ENCODE data around the gene GJA8. TPM values are rescaled to one million over a fixed set of nuclear protein-coding genes. Genes with fewer than 3 reads are reported as not detected.
A peak's percentile ranks its signal among the peaks of the same experiment; 100 is the strongest.
"Not testable (repeated sequence)": the region's sequence is repeated elsewhere in the genome, so short reads cannot be mapped to it uniquely, and the experiment has no call there.

Gene GJA8
- total RNA-seq = not detected in 2 replicates

DNA sequence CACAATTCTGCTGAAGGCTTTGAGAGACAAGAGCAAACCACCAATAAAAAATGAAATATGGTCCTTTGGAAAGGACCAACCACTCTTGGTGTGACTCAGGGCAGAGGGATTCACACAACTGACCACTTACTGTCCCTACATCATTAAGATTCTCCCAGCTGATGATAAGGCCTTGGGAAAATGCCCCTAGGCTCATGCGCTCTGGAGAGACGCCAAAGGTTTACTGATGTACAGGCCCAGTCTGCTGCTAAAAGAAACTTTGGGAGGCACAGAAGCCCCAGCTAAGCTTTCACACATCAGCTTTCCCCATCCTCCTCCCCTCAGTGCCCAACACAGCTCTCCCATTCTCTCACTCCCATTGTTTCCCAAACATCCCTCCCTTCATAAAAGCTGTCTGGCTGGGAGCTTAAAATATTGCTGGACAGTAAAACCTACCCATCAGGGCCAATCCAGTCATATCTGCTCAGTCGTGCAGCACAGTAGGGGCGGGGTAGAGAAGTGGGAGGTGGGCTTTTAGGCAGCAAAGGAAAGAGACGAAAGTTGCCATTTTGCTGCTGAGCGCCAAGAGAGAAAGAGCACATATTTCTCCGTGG, at the start of gene GJA8:
Gene GJA8 (plus strand): TSS at position 543 of the 593 bp plus-strand sequence. CDS start 5,161 bp downstream, outside the sequence.
- intact Hi-C loops (cut with micrococcal nuclease) = no loop called here
- Mint-ChIP-seq H3K4me3 (no peak within 1 kb of the TSS), H3K9me3 (no peaks in the 10 kb centered on the region), H3K36me3 (ENCODE audit: low read depth) (no peaks in the 10 kb centered on the region), H3K27me3 (peaks cover 12% of the 10 kb centered on the region), H3K4me1 (peaks cover 6% of the 10 kb centered on the region), H3K27ac (no peak within 1 kb of the TSS)
- no peak for DNase-seq

DNA sequence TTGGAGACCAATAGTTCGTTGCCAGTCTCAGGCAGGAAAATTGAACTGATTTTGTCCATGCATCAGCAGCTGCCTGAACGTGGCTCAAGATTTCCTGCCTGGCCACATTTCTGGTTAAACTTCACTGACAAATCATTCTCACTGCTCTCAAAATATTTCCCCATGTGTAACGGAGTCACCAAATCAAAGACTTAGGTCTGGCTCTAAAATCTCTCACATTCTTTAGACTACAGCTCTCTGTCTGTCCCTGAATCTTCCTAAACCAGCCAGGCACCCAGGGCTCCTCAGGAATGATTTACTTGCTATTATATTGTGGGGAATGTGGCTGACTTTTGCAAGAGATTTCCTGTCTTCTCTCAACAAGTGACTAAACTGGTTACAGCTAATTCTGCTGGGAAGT, 49.2 kb upstream of the GJA8 start:
- intact Hi-C loops (cut with micrococcal nuclease) = no loop called here
- peaks cover 25% of the 10 kb centered on the region for H3K27me3 Mint-ChIP-seq
- no peaks in the 10 kb centered on the region for H3K4me1 Mint-ChIP-seq
- H3K9me3 Mint-ChIP-seq = peaks cover 10% of the 10 kb centered on the region
- H3K4me3 Mint-ChIP-seq = no peak overlapping the region
- H3K27ac Mint-ChIP-seq = no peak overlapping the region
- no peak for DNase-seq
- H3K36me3 Mint-ChIP-seq (ENCODE audit: low read depth) = no peaks in the 10 kb centered on the region

DNA sequence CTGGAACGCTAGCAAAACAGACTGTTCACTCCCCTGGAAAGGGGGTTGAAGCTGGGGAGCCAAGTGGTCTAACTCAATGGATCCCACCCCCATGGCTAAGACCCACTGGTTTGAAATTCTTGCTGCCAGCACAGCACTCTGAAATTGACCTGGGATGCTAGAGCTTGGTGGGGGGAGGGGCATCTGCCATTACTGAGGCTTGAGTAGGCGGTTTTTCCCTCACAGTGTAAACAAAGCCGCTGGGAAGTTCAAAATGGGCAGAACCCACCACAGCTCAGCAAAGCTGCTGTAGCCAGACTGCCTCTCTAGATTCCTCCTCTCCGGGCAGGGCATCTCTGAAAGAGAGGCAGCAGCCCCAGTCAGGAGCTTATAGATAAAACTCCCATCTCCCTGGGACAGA, 47.6 kb upstream of the GJA8 start:
- H3K4me3 Mint-ChIP-seq; intact Hi-C loops (cut with micrococcal nuclease); H3K36me3 Mint-ChIP-seq (ENCODE audit: low read depth); H3K4me1 Mint-ChIP-seq; DNase-seq; H3K27ac Mint-ChIP-seq: not testable (repeated sequence)
- H3K27me3 Mint-ChIP-seq = peaks cover 26% of the 10 kb centered on the region
- H3K9me3 Mint-ChIP-seq = peaks cover 13% of the 10 kb centered on the region

DNA sequence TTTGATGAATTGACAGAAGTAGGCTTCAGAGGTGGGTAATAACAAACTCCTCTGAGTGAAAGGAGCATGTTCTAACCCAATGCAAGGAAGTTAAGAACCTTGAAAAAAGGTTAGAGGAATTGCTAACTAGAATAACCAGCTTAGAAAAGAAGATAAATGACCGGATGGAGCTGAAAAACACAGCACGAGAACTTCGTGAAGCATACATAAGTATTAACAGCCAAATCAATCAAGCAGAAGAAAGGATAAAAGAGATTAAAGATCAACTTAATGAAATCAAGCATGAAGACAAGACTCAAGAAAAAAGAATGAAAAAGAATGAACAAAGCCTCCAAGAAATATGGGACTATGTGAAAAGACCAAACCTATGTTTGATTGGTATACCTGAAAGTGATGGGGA, 46.6 kb upstream of the GJA8 start:
- Mint-ChIP-seq H3K27me3 (peaks cover 26% of the 10 kb centered on the region), H3K9me3 (peaks cover 13% of the 10 kb centered on the region)
- H3K27ac Mint-ChIP-seq; H3K36me3 Mint-ChIP-seq (ENCODE audit: low read depth); H3K4me1 Mint-ChIP-seq; H3K4me3 Mint-ChIP-seq; DNase-seq; intact Hi-C loops (cut with micrococcal nuclease): not testable (repeated sequence)

DNA sequence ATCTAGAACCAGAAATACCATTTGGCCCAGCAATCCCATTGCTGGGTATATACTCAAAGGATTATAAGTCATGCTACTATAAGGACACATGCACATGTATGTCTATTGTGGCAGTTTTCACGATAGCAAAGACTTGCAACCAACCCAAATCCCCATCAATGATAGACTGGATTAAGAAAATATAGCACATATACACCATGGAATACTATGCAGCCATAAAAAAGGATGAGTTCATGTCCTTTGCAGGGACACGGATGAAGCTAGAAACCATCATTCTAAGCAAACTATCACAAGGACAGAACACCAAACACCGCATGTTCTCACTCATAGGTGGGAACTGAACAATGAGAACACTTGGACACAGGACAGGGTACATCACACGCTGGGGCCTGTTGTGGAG, 35.4 kb upstream of the GJA8 start:
- H3K27me3 Mint-ChIP-seq = peaks cover 24% of the 10 kb centered on the region
- H3K4me1 Mint-ChIP-seq; H3K4me3 Mint-ChIP-seq; H3K27ac Mint-ChIP-seq; H3K36me3 Mint-ChIP-seq (ENCODE audit: low read depth); intact Hi-C loops (cut with micrococcal nuclease): not testable (repeated sequence)
- DNase-seq = peak; percentile 29
- peaks cover 10% of the 10 kb centered on the region for H3K9me3 Mint-ChIP-seq

DNA sequence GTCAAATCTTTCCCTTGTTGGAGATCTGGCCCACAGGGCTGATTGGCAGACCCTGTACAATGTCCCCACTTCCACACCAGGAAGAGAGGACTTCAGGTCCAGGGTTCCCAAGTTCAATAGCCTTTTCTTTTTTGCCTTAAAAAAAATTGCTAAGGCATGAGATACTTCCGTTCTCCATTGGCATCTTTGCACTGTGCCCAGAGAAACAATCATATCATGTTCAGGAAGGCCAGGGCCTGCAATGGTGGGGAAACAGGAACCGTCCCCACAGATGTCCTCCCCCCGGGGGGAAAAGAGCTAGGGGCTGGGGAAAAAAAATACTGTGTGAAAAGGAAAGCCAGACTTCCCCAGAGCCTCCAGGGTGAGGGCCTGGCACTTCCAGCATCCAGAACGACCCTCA, 24.6 kb upstream of the GJA8 start:
- intact Hi-C loops (cut with micrococcal nuclease) = no loop called here
- Mint-ChIP-seq H3K4me1 (no peaks in the 10 kb centered on the region), H3K4me3 (no peak overlapping the region), H3K27ac (no peak overlapping the region), H3K27me3 (peaks cover 23% of the 10 kb centered on the region), H3K36me3 (ENCODE audit: low read depth) (no peaks in the 10 kb centered on the region), H3K9me3 (no peaks in the 10 kb centered on the region)
- no peak for DNase-seq

DNA sequence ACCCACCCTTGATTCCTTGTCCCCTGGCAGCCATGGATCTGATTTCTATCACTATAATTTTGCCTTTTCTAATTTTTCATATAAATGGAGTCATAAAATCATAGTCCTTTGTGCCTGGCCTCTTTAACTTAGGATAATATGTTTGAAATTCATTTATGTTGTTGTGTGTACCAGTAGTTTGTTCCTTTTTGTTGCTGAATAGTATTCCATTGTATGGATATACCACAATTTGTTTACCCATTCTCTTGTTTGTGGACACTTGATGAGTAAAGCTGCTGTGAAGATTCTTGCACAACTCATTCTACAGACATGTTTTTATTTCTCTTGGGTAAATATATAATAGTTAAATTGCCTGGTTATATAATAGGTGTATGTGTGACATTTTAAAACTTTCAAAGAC, 22.7 kb upstream of the GJA8 start:
- Mint-ChIP-seq H3K4me3 (no peak overlapping the region), H3K36me3 (ENCODE audit: low read depth) (no peaks in the 10 kb centered on the region), H3K27ac (no peak overlapping the region), H3K4me1 (no peaks in the 10 kb centered on the region), H3K27me3 (peaks cover 23% of the 10 kb centered on the region), H3K9me3 (no peaks in the 10 kb centered on the region)
- intact Hi-C loops (cut with micrococcal nuclease) = no loop called here
- no peak for DNase-seq

DNA sequence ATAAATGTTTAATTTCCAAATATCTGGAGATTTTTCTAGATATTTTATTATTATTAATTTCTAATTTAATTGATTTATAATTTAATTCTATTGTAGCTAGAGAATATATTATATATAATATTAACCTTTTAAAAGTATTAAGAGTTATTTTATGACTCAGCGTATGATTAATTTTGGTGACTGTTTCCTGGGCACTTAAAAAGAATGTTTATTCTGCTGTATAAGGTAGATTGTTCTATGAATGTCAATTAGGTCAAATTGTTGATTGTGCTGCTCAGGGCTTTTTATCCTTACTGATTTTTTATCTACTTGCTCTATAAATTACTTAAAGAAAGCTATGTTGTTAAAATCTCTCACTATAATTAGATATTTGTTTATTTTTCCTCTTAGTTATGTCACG, 20.1 kb upstream of the GJA8 start:
- no peak overlapping the region for H3K4me3 Mint-ChIP-seq
- DNase-seq = no peak
- no peaks in the 10 kb centered on the region for H3K4me1 Mint-ChIP-seq
- H3K27me3 Mint-ChIP-seq = peaks cover 18% of the 10 kb centered on the region
- H3K9me3 Mint-ChIP-seq = no peaks in the 10 kb centered on the region
- intact Hi-C loops (cut with micrococcal nuclease) = no loop called here
- H3K36me3 Mint-ChIP-seq (ENCODE audit: low read depth) = no peaks in the 10 kb centered on the region
- no peak overlapping the region for H3K27ac Mint-ChIP-seq

DNA sequence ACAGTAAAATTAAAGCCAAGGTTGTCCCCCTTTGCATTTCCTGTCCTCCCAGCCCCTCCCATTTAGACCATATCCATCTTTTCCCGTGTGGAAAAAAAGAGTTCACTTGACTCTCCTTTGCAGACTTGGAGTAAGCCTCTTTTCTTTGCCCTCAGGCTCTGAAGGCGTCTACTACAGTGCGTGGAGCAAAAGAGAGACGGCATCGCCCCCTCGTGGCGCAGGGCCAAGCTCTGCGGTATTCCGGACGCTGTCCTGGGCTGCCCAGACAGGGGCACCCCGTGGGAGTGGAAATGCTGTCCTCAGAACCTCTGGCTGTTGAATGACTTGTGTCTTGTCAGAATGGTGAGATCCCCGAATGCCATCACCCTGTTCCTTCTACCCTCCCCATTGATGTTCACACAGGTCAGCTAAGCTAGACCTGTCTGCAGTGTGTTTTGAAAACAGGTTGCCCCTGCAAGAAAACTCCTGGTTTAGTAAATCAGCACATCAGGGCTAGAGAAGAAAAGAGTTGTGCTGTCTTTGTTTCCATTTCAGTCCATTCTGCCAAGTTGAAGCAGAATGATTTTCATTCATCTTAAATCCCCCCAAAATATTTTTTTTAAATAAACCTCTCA, 12.3 kb upstream of the GJA8 start:
- no peak overlapping the region for H3K27ac Mint-ChIP-seq
- H3K36me3 Mint-ChIP-seq (ENCODE audit: low read depth) = no peaks in the 10 kb centered on the region
- peaks cover 14% of the 10 kb centered on the region for H3K27me3 Mint-ChIP-seq
- no peaks in the 10 kb centered on the region for H3K9me3 Mint-ChIP-seq
- H3K4me1 Mint-ChIP-seq = peaks cover 4% of the 10 kb centered on the region
- DNase-seq = peak; percentile 88
- intact Hi-C loops (cut with micrococcal nuclease) = loop anchor here (1.0 to 5.0 kb wide), 2 partner anchors 168 to 248 kb away; no protein-coding TSS in a partner anchor
- no peak overlapping the region for H3K4me3 Mint-ChIP-seq

DNA sequence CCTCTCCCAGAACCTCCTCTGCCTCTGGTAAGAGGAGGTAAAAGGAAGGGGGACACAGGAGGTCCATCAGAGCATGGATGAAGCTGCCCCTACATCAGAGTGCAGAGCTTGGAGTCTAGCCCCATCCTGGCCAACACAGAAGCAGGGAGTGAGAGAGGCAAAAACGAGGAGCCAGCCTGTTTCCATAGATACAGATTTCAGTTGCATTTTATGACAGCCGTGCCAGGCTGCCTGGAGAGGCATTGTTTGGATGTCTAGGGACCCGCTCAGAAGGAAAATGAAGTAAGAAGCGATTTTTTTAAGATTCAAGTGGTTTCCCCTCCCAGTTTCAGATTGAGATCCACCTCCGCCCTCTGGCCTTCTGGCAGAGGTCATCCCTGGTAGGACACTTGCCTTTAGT, 11.5 kb upstream of the GJA8 start:
- Mint-ChIP-seq H3K36me3 (ENCODE audit: low read depth) (no peaks in the 10 kb centered on the region), H3K27ac (no peak overlapping the region), H3K9me3 (no peaks in the 10 kb centered on the region), H3K4me3 (no peak overlapping the region), H3K27me3 (peaks cover 10% of the 10 kb centered on the region), H3K4me1 (peaks cover 4% of the 10 kb centered on the region)
- intact Hi-C loops (cut with micrococcal nuclease) = loop anchor here (5.0 kb wide), 1 partner anchor 169 kb away; no protein-coding TSS in a partner anchor
- no peak for DNase-seq

DNA sequence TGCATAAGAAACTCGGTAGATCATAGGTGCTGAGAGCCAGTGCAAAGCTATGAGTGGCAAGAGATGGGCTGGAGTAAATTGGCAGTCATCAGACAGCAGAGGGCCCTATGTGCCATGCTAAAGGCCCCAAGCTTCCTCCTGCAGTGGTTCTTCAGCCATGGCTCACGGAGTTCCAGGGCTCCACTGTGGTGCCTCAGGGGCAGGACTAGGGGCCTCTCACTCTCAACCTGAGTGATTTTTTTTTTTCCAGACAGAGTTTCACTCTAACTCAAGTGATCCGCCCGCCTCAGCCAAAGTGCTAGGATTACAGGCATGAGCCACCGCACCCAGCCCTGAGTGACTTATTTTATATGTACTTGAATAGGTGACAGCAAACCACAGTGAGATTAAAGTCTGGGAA, 10.4 kb upstream of the GJA8 start:
- intact Hi-C loops (cut with micrococcal nuclease) = loop anchor here (1.0 to 5.0 kb wide), 4 partner anchors 170 to 619 kb away; no protein-coding TSS in a partner anchor

DNA sequence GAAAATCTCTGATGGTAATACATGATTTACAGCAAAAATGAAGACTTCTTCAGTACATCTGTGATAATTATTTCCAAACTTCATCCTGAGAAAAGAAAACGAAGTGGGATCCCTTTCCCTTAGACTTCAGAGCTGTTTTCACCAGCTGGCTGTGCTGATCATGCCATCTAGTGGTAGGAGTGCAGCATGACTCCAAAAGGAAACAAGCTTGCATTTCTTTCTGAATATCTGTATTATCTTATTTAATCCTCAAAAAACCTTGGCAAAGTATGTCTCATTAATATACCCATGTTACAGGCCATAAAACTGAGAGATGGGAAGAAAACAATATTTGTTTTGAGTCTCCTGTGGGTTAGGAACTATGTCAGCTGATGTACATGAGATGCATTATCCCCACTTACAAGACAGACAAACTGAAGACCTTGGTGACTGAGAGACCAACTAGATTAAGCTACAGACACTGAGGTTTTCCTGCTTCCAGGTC, 9.8 kb upstream of the GJA8 start:
- Mint-ChIP-seq H3K4me3 (no peak overlapping the region), H3K9me3 (no peaks in the 10 kb centered on the region), H3K27me3 (peaks cover 7% of the 10 kb centered on the region), H3K36me3 (ENCODE audit: low read depth) (no peaks in the 10 kb centered on the region), H3K4me1 (peaks cover 4% of the 10 kb centered on the region), H3K27ac (no peak overlapping the region)
- DNase-seq = peak; percentile 73
- intact Hi-C loops (cut with micrococcal nuclease) = loop anchor here (1.0 to 5.0 kb wide), 4 partner anchors 170 to 620 kb away; no protein-coding TSS in a partner anchor

More for the DNA sequence above, 10.4 kb upstream of the GJA8 start:
- Mint-ChIP-seq H3K27ac (no peak overlapping the region), H3K4me1 (peaks cover 4% of the 10 kb centered on the region), H3K27me3 (peaks cover 7% of the 10 kb centered on the region), H3K4me3 (no peak overlapping the region), H3K9me3 (no peaks in the 10 kb centered on the region), H3K36me3 (ENCODE audit: low read depth) (no peaks in the 10 kb centered on the region)
- peak; percentile 64 for DNase-seq

DNA sequence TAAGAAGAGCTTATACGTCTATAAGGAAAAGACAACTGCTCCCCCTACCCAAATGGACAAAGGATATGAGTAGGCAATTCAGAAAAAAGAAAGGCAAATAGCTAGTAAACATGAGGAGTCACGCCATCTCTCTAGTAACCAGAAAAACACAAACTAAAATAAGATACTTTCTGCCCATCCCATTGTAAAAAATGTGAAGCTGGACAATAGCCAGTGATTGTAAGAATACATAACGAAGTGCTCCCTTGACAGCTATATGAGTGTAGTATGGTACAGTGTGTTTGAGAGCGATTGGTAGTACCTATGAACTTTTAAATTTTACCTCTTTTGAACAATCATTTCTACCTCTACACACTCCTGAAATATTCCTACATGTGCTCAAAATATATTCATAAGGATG, 7.5 kb upstream of the GJA8 start:
- Mint-ChIP-seq H3K4me1 (peaks cover 4% of the 10 kb centered on the region), H3K27ac (no peak overlapping the region), H3K36me3 (ENCODE audit: low read depth) (no peaks in the 10 kb centered on the region), H3K4me3 (no peak overlapping the region), H3K9me3 (no peaks in the 10 kb centered on the region), H3K27me3 (peaks cover 6% of the 10 kb centered on the region)
- no peak for DNase-seq
- intact Hi-C loops (cut with micrococcal nuclease) = no loop called here

DNA sequence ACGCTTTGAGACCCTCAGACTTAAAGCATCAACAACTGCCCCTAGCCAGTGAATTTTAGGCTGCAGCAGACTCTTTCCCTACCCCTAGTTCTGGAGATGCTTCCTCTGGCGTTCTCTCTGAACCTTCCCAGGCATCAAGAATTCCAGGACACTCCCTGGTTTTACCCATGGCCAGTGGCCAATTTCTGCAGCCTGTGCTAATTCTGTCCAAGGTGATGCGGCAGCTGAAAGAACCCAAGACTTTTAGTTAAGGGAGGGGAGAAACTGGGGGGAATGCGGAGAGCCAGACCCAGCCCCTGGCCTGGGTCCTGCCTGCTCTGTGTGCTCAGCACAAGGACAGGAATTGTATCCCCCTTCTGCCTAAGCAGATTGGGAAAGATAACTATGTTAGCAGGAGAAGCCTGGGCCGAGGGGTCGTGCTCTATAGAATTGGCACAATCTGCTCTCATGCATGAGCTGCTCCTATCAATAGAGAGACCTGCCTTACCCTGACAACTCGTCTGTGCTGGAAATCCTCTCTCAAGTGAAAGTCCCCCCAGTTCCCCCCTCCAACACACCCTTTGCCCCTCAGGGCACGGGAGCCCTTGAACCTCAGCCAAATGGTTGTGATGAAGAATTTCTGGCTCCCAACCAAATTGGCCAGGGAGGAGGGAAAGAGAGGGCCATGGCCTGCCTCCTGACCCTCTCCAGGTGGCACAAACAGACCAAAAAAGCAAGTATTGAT, 5.4 kb upstream of the GJA8 start:
- intact Hi-C loops (cut with micrococcal nuclease) = no loop called here
- DNase-seq = no peak
- Mint-ChIP-seq H3K4me1 (no peaks in the 10 kb centered on the region), H3K4me3 (no peak overlapping the region), H3K9me3 (no peaks in the 10 kb centered on the region), H3K27me3 (peaks cover 9% of the 10 kb centered on the region), H3K27ac (no peak overlapping the region), H3K36me3 (ENCODE audit: low read depth) (no peaks in the 10 kb centered on the region)

All from activated CD4-positive, alpha-beta T cell treated with anti-CD3 and anti-CD28 coated beads, Interleukin-2, amount 10 ng/mL, durations not matched to agents 24 days and 14 days (primary cell).